Brain microvascular endothelial cell (primary cell): Measurements from ENCODE around the gene SPSB3.

Source experiments
- DNase-seq: peaks from one replicate; pipeline ENCODE4 v3.0.0-alpha.2; 2020
- H3K27ac ChIP-seq: fragments of 250-450 bp; sonication (Bioruptor Pico); 2 replicates; pipeline ENCODE4 v1.5.1; 2020; ENCODE audit warnings: mild to moderate bottlenecking, moderate library complexity
- H3K27me3 ChIP-seq: fragments of 250-450 bp; sonication (Bioruptor Pico); replicated peaks from 2 replicates; pipeline ENCODE4 v1.5.1; 2020; ENCODE audit warnings: mild to moderate bottlenecking
- H3K36me3 ChIP-seq: fragments of 250-450 bp; sonication (Bioruptor Pico); replicated peaks from 2 replicates; pipeline ENCODE4 v1.5.1; 2020; ENCODE audit warnings: mild to moderate bottlenecking
- H3K4me3 ChIP-seq: 2 replicates; pipeline ENCODE4 v1.5.1; 2011; ENCODE audit warnings: low read depth, mild to moderate bottlenecking, control low read depth, low read length, moderate library complexity
- in situ Hi-C: cut with HindIII; loops from 2 replicates; pipeline ENCODE4 v1.10.0; 2017; ENCODE audit warnings: low sequenced_read_pairs, low pct_ligation_motif_present
- TF ChIP-seq, protein P1 (sequence below): IDR thresholded peaks from 2 replicates; pipeline ENCODE4 v1.5.1; 2011; ENCODE audit warnings: low read depth, mild to moderate bottlenecking, moderate library complexity, low read length, control low read depth, inconsistent platforms; ENCODE audit errors: missing control alignments

Gene SPSB3

DNA sequence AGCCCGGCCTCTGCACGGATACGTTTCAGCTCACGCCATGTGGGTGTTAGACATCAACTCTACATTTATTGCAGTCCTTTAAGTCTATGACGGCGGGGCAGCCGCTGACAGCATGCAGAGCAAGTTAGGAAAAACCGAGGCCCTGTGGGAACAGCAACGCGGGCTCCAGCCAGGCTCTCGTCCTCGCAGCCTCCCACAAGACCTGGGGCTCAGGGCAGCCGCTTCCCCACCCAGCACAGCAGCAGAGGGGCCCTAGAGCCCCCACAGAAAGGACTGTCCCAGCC lies 5.8 kb downstream of the SPSB3 start:
- in situ Hi-C loops: no loop called here
- Histone ChIP-seq H3K36me3 (peaks cover 39% of the 10 kb centered on the region), H3K27me3 (no peaks in the 10 kb centered on the region), H3K4me3 (no peak overlapping the region), H3K27ac (no peak overlapping the region)
- DNase-seq: no peak
- TF ChIP-seq, protein P1, sequence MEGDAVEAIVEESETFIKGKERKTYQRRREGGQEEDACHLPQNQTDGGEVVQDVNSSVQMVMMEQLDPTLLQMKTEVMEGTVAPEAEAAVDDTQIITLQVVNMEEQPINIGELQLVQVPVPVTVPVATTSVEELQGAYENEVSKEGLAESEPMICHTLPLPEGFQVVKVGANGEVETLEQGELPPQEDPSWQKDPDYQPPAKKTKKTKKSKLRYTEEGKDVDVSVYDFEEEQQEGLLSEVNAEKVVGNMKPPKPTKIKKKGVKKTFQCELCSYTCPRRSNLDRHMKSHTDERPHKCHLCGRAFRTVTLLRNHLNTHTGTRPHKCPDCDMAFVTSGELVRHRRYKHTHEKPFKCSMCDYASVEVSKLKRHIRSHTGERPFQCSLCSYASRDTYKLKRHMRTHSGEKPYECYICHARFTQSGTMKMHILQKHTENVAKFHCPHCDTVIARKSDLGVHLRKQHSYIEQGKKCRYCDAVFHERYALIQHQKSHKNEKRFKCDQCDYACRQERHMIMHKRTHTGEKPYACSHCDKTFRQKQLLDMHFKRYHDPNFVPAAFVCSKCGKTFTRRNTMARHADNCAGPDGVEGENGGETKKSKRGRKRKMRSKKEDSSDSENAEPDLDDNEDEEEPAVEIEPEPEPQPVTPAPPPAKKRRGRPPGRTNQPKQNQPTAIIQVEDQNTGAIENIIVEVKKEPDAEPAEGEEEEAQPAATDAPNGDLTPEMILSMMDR: no peak

DNA sequence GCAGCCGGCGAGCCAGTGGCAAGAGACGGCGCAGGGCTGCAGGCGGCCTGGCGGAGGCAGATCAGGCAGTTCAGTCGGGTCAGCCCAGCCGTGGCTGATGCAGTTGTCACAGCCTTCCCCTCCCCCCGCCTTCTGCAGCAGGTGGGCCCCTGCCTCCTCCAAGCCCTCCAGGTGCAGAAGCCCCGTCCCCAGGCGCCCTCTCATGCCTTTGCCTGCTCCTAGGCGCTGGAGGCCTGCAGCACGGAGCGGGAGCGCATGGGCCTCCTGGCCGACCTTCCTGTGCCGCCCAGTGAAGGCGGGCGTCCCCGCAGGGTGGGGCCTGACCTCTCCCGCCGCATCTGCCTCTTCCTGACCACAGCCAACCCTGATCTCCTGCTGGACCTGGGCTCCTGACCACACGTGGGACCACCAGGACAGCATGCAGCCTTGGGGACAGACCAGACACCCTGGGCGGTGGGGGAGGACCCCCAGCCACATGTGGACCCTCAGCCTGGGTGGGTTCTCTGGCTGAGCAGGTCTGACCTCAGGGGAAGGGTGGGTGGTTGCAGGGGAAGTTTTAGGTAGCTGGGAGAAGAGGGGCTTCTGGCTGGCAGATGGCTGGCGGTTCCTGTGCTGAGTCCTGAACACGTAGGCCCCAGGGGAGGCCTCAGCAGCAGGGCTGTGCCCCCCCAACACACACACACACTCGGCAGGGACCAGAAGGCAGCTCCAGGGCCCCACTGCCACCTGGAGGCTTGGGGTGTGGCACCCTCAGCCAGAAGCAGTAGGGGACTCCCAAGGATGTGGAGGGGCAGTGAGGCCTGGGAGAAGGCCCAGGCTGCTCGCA lies 6.3 kb downstream of the SPSB3 start:
- TF ChIP-seq, protein P1: no peak
- DNase-seq: no peak
- H3K27ac ChIP-seq: no peak overlapping the region
- H3K27me3 ChIP-seq: no peaks in the 10 kb centered on the region
- H3K4me3 ChIP-seq: no peak overlapping the region
- in situ Hi-C loops: no loop called here
- peaks cover 37% of the 10 kb centered on the region for H3K36me3 ChIP-seq

DNA sequence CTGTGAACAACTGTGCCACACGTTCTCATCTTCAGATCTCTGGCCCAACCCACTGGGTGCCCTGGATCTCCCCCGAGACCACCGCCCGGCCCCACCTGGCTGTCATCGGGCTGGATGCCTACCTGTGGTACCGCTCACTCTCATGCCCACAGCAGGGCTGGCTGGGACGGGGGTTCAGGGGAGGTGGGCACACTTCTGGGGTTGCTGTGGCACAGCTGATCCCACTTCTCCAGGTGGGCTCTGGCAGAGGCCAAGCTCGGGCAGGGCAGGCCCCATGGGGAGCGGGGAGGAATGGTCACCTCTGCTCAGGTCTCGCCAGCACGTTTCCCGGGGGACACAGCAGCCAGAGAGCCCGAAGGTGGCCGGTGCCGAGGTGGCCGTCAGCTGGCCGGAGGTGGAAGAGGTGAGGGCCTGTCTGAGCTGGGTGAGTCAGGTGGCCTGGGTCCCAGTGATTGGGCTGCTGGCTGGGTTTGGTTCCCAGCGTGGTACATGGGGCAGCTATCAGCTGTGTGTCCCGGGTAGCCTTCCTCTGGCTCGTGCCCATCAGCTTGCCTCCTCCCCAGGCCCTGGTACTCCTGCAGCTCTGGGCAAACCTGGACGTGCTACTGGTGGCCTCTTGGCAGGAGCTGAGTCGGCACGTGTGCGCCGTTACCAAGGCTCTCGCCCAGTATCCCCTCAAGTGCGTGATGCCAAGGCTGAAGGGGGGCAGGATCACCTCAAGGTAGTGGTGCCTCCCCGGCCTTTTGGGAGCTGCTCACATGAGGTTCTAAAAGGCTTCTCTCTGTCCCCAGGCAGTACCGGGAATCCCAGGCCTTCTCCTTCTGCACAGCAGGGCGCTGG lies 7.1 kb downstream of the SPSB3 start:
- no peak overlapping the region for H3K27ac ChIP-seq
- no peak for DNase-seq
- TF ChIP-seq, protein P1: no peak

DNA sequence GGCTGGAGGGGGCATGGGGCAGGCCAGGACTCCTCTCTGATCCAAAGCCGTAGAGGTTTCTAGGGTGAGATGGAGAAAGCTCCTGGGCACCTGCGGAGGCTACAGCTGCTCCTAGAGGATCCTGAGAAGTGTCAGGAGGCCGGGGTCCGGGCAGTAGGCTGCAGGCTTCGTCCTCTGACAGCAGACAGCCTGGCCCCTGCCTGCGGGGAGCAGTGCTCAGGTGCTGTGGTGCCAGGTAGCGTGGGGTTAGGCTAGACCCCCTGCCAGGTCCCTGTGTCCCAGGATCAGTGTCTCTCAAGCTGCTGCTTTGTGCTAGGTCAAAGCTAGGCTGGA lies 8.0 kb downstream of the SPSB3 start:
- TF ChIP-seq, protein P1: no peak
- in situ Hi-C loops: no loop called here
- peaks cover 29% of the 10 kb centered on the region for H3K36me3 ChIP-seq
- H3K27me3 ChIP-seq: no peaks in the 10 kb centered on the region
- no peak for DNase-seq
- H3K27ac ChIP-seq: no peak overlapping the region
- H3K4me3 ChIP-seq: no peak overlapping the region

More for the DNA sequence above, 7.1 kb downstream of the SPSB3 start:
- Histone ChIP-seq H3K27me3 (no peaks in the 10 kb centered on the region), H3K36me3 (peaks cover 32% of the 10 kb centered on the region), H3K4me3 (no peak overlapping the region)
- in situ Hi-C loops: no loop called here

DNA sequence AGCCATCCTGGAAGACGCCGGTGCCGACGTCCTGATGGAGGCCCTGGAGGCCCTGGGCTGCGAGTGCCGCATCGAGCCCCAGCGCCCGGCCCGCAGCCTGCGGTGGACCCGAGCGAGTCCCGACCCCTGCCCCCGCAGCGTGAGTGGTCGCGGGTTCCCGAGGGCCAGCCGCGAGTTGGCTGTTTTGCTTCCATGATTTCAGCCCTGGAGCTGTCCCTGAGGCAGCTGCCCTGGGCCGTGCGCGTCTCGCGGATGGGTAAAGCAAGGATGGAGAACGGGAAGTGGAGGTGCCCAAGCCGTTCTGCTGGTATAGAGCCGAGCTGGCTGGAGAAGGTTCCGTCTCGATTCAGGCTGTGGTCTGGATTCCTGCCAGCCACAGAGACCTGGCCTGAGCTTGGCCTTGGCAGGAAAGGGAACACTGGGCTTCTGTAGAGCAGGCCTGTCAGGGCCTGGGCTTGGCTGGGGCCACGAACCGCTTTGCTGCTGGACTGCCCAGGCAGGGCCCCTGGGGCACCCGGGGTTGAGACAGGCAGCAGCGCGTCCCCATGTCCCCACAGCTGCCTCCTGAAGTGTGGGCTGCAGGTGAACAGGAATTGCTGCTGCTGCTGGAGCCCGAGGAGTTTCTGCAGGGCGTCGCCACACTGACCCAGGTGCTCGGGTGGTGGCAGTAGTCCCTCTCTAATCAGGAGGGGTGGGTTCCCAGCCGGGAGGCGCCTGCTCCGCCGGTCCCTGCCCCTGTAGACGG lies 8.5 kb downstream of the SPSB3 start:
- Histone ChIP-seq H3K27ac (peak overlapping the region; percentile 63), H3K36me3 (peaks cover 35% of the 10 kb centered on the region), H3K27me3 (no peaks in the 10 kb centered on the region), H3K4me3 (peak overlapping the region; percentile 79)
- no peak for DNase-seq
- in situ Hi-C loops: no loop called here
- TF ChIP-seq, protein P1: no peak
